GM18507 (cell line): ENCODE data around the gene PTPRN2.
"Not testable (repeated sequence)": the region's sequence is repeated elsewhere in the genome, so short reads cannot be mapped to it uniquely, and the experiment has no call there.

Source experiments
- DNase-seq: peaks from one replicate; pipeline ENCODE4 v3.0.0; 2011; ENCODE audit warnings: low read depth; ENCODE audit not compliant: insufficient read length; ENCODE audit errors: extremely low spot score
- FAIRE-seq: peaks from 2 replicates; lab custom pipeline; 2011; peaks lifted over from hg19 to GRCh38; lab: Jason Lieb, UNC

PTPRN2 gene

DNA sequence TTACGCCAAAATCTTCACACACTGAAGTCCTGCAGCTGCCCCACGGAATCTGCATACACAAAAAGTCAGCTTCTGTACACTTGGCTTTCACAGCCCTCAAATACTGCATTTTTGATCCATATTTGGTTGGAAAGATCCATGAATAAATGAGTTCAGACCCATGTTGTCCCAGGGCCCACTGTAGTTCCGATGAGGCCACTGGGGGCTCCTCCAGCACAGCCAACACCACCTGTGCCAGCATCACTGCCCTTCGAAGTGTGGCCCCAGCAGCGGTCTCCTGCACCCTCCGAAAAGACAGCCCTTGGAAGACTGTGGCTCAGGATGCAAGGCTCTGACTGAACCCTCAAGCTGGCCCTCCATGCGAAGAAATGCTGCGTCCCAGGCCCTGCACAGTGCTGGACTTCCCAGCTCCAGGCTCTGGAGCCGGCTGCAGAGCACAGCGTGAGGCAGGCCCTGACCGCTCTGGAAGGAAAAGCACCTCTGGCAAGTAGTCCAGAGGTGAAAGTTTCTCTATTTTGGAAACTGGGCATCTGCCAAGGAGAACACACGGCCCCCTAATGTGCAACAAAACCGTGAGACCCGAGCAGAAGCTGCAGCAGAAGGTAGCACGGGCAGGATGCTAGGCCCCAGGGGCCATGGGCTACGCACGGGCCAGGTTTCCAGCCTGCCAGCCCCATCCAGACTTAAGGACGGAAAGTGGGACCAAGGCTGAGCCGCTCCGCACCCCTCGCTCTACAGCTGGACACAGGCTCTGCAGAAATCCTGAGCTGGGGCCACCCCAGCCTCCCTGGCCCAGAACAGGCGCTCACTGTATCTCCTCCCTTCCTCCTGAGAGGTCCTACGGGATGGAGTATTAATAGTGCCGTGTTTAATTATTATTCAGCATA is 62.6 kb downstream of the PTPRN2 start:
- no peak for DNase-seq
- no peak for FAIRE-seq

DNA sequence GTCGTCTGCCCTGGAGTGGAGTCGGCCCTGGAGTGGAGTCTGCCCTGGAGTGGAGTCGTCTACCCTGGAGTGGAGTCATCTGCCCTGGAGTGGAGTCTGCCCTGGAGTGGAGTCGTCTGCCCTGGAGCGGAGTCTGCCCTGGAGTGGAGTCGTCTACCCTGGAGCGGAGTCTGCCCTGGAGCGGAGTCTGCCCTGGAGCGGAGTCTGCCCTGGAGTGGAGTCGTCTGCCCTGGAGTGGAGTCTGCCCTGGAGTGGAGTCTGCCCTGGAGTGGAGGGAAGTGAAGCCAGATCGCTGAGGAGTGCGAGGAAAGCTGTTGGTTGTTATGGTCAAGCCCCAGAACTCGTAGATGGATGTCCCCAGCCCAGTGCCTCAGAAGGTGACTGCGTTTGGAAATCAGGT is 63.3 kb downstream of the PTPRN2 start:
- not testable (repeated sequence) for FAIRE-seq, DNase-seq

DNA sequence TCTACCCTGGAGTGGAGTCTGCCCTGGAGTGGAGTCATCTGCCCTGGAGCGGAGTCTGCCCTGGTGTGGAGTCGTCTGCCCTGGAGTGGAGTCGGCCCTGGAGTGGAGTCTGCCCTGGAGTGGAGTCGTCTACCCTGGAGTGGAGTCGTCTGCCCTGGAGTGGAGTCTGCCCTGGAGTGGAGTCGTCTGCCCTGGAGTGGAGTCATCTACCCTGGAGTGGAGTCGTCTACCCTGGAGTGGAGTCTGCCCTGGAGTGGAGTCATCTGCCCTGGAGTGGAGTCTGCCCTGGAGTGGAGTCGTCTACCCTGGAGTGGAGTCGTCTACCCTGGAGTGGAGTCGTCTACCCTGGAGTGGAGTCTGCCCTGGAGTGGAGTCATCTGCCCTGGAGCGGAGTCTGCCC is 63.7 kb downstream of the PTPRN2 start:
- DNase-seq, FAIRE-seq: not testable (repeated sequence)

DNA sequence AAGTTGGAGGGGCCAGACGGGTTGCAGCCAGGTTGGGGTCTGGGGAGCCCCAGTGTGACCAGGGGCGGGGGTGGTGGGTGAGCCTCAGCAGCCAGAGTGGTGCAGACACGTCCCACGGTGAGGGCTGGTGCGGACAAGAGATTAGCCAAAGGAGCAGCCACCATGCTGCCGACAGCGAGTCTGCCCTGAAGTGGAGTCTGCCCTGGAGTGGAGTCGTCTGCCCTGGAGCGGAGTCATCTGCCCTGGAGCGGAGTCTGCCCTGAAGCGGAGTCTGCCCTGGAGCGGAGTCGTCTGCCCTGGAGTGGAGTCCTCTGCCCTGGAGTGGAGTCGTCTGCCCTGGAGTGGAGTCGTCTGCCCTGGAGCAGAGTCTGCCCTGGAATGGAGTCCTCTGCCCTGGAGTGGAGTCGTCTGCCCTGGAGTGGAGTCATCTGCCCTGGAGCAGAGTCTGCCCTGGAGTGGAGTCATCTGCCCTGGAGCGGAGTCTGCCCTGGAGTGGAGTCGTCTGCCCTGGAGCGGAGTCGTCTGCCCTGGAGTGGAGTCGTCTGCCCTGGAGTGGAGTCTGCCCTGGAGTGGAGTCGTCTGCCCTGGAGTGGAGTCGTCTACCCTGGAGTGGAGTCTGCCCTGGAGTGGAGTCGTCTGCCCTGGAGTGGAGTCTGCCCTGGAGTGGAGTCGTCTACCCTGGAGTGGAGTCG is 64.3 kb downstream of the PTPRN2 start:
- not testable (repeated sequence) for FAIRE-seq, DNase-seq

DNA sequence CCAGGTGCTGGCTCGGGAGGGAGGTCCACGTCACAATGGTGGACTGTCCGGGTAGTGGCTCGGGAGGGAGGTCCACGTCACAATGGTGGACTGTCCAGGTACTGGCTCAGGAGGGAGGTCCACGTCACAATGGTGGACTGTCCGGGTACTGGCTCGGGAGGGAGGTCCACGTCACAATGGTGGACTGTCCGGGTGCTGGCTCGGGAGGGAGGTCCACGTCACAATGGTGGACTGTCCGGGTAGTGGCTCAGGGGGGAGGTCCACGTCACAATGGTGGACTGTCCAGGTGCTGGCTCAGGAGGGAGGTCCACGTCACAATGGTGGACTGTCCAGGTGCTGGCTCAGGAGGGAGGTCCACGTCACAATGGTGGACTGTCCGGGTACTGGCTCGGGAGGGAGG is 65.8 kb downstream of the PTPRN2 start:
- DNase-seq, FAIRE-seq: not testable (repeated sequence)

GRCh38 chr7:158520825-158521224 is 66.8 kb downstream of the PTPRN2 start:
- no peak for FAIRE-seq
- no peak for DNase-seq

- FAIRE-seq: no peak
- DNase-seq: no peak
Measured at GRCh38 chr7:158519633-158520174, 67.9 kb downstream of the PTPRN2 start.

- DNase-seq (no peak), FAIRE-seq (no peak)
Measured at GRCh38 chr7:158518980-158519632, 68.5 kb downstream of the PTPRN2 start.

DNA sequence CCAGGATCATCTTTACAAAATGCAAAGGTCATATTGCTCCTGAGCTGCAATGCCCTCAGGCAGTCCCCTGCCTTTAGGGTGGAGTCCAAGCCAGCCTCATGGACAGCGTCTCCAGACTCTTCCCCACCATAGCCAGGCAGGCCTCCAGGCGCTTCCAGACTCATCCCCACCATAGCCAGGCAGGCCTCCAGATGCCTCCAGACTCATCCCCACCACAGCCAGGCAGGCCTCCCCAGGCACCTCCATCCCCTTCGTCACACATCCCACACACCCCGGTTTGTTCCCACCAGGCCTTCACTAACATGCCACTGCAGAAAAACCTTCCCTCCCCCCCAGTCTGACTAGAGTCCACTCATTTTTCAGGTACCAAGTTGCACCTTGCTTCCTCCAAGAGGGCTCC is 70.1 kb downstream of the PTPRN2 start:
- DNase-seq: no peak
- FAIRE-seq: no peak

- no peak for FAIRE-seq
- no peak for DNase-seq
Measured at GRCh38 chr7:158517072-158517471, 70.6 kb downstream of the PTPRN2 start.

DNA sequence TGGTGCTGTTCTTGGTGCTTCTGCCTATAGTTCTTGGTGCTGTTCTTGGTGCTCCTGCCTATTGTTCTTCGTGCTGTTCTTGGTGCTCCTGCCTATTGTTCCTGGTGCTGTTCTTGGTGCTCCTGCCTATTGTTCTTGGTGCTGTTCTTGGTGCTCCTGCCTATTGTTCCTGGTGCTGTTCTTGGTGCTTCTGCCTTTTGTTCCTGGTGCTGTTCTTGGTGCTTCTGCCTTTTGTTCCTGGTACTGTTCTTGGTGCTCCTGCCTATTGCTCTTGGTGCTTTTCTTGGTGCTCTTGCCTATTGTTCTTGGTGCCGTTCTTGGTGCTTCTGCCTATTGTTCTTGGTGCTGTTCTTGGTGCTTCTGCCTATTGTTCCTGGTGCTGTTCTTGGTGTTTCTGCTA is 71.1 kb downstream of the PTPRN2 start:
- DNase-seq: no peak
- no peak for FAIRE-seq

GRCh38 chr7:158512869-158513268 is 74.8 kb downstream of the PTPRN2 start:
- no peak for DNase-seq
- FAIRE-seq: no peak

DNA sequence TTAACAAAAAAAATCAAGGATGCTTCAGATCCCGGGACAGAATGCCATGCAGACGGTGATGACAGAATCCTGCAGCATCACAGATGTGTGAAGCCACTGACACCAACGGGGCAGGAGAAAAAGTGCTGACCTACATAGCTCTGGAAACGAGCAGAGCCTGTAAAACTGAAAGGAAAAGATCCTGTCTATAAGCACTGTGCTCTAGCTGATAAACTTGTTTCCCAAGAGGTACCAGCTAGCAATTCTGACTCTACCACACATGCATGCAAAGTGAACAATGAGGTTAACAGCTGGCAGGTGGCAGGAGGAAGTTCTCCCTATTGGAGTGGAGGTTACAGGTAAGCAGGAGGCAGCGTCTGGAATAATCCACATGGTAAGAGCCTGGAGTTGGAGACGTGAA is 75.6 kb downstream of the PTPRN2 start:
- no peak for DNase-seq
- no peak for FAIRE-seq

GRCh38 chr7:158508802-158509385 is 78.7 kb downstream of the PTPRN2 start:
- DNase-seq (no peak), FAIRE-seq (no peak)

DNA sequence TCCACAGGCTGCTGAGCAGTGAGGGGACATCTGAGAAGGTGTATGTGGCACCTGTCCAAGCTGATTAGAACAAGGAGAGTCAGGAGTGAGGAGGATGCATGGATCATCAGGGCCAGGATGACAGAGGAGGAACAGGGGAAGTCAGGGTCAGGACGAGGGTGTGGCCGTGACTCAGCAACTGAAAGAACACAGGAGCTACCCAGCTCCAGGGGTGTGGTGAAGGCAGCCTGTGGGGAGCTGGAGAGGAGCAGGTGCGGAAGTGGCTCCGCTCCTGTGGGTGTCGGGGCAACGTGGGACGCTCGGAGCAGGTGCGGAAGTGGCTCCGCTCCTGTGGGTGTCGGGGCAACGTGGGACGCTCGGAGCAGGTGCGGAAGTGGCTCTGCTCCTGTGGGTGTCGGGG is 79.3 kb downstream of the PTPRN2 start:
- DNase-seq, FAIRE-seq: not testable (repeated sequence)

DNA sequence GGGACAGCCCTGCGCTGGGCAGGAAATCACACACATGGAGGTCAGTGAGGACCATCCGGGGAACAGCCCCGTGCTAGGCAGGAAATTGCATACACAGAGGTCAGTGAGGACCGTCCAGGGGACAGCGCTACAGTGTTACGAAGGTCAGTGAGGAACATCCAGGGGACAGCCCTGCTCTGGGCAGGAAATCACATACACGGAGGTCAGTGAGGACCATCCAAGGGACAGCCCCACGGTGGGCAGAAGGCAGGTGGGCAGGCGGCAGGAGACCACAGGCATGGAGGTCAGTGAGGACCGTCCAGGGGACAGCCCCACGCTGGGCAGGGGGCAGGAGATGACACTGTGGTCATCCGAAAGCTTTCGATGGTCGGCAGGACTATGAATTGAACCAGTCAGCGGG is 79.7 kb downstream of the PTPRN2 start:
- FAIRE-seq (no peak), DNase-seq (no peak)

GRCh38 chr7:158507175-158507574 is 80.4 kb downstream of the PTPRN2 start:
- FAIRE-seq, DNase-seq: not testable (repeated sequence)

DNA sequence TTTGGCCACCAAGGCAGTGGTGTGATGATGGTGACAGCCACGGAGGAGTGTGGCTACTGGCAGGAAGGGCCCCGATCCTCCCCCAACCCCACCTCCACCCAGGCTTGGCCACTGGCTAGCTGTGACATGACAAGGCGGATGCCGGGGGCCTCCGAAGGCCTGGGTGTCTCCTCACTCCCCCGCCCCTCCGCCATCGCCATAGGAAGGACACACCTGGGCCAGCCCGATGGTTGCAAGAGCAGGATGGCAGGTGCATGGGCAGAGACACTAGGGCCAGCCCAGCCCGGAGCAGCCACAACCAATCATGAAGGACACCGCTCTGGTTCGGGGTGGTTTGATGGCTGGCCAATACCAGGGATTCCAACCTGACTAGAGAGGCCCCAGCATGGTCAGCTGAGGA is 81.0 kb downstream of the PTPRN2 start:
- FAIRE-seq: no peak
- DNase-seq: no peak

DNA sequence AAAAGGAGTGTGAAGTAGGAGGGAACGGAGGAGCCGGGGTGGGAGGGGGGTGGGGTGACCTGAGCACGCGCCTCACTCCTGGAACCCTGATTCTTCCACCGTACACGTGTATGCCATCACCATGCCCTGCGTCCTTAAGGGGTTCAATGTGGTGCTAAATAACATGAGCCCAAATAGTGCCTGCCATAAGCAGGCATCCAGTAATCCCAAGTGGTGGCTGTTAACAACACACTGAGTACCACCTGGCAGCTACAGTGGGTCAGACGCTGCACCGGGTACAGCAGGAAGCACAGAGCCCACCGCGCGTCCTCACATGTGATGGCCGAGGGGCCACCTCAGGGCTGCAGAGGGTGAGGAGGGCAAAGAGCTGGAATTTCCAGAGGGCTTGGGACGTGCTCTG is 81.9 kb downstream of the PTPRN2 start:
- FAIRE-seq (no peak), DNase-seq (no peak)
